Measurements from ENCODE around the gene ARID3C.

ARID3C gene

GRCh38 chr9:34584970-34585369 lies 43.9 kb downstream of the ARID3C start:
- no peak overlapping the region for H3K27ac ChIP-seq

GRCh38 chr9:34582787-34583186 lies 46.1 kb downstream of the ARID3C start:
- H3K27ac ChIP-seq: no peak overlapping the region

More at GRCh38 chr9:34584970-34585369, 43.9 kb downstream of the ARID3C start:
- H3K4me3 ChIP-seq: no peak overlapping the region

DNA sequence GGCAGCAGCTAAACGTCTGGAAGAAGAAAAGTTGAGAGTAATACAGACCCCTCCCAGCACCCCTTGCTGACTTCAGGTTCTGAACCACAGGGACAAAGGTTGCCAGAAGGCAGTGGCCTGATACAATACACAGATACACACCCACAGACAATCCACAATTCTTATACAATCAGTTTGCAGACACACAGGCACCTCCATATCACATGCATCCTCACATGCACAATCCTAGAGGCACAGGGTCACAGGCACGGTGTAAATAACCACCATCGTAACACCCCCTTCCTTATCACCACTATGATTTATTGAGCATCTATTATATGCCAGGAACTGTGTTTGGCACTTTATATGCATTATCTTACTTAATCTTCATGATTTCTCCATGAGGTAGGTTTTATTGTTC lies 47.5 kb downstream of the ARID3C start:
- Histone ChIP-seq H3K27ac (no peak overlapping the region), H3K4me3 (no peak overlapping the region)

More at GRCh38 chr9:34582787-34583186, 46.1 kb downstream of the ARID3C start:
- H3K4me3 ChIP-seq: no peak overlapping the region

DNA sequence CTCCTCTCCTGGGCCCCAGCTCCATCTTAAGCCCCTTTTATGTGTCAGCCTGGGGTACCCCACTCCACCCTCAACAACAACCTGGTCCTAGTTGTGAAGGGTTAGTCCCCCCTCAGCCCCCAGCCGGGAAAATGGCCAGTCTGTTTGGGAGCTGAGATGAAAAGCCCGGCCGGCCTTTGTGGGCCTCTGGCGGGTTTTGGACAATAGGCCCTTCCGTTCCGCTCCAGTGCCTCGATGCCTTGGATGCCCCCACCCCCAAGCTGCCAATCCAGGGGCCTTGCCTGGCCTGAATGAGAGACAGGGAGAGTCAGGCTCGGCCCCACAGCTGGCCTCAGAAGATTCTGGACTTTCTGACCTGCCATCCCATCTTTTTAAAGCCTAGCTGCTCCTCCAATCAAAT lies 48.5 kb downstream of the ARID3C start:
- no peak overlapping the region for H3K4me3 ChIP-seq
- no peak overlapping the region for H3K27ac ChIP-seq

DNA sequence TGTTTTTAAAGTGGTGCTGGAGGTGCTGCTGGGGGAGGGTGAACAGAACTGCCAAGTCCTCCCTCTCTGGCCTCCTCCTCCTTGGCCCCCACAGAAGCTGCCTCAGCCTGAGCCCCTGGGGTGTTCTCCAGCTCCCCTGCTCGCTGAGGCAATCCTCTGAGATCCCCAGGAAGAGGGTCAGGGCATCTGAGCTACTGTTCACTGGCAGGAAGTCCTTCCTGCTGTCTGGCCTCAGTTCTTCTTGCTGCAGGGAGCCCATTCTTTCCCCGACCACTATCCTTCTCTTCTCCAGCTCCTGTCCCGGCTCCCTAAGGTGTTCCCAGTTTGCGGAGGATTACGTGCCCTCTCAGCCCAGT lies 49.1 kb downstream of the ARID3C start:
- H3K4me3 ChIP-seq: no peak overlapping the region

DNA sequence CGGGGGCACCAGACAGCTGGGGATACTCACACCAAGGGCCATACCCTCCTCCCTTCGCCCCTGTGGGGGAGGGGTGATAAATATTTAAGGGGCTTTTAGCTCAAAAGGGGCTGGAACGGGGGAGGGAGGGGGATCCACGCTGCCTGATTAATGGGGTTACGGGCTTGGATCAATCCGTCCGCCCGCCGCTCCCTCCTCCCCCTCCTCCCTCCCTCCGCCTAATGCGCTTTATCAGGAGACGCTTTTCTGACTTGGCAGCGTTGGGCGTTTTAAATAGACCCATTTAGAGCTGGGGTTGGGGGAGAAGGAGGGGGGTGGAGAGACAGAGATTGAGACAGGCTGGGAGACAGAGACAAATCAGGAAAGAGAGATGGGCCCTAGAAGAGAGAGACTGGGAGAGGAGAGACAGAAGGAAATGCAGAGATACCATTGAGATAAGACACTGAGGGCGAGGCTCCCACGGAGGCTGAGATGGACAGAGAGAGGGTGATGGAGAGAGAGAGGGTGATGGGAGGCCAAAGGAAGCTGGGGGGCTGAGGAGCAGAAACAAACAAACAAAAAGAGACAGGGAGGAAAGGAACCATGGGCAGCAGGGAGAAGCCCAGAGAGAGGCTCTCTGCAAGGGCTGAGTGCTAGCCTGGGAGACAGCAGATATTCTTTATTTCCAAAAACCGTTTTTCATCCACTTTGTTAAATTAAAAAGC lies 49.6 kb downstream of the ARID3C start:
- Histone ChIP-seq H3K4me3 (no peak overlapping the region), H3K27ac (no peak overlapping the region)

More for the DNA sequence above, 49.1 kb downstream of the ARID3C start:
- no peak overlapping the region for H3K27ac ChIP-seq

- Histone ChIP-seq H3K27ac (peak overlapping the region in 3 of 21 experiments; percentile 37 to 64 (median 49)), H3K4me3 (peak overlapping the region in 5 of 7 experiments; percentile 11 to 24 (median 21))
Measured at GRCh38 chr9:34578241-34579103, 50.4 kb downstream of the ARID3C start.

DNA sequence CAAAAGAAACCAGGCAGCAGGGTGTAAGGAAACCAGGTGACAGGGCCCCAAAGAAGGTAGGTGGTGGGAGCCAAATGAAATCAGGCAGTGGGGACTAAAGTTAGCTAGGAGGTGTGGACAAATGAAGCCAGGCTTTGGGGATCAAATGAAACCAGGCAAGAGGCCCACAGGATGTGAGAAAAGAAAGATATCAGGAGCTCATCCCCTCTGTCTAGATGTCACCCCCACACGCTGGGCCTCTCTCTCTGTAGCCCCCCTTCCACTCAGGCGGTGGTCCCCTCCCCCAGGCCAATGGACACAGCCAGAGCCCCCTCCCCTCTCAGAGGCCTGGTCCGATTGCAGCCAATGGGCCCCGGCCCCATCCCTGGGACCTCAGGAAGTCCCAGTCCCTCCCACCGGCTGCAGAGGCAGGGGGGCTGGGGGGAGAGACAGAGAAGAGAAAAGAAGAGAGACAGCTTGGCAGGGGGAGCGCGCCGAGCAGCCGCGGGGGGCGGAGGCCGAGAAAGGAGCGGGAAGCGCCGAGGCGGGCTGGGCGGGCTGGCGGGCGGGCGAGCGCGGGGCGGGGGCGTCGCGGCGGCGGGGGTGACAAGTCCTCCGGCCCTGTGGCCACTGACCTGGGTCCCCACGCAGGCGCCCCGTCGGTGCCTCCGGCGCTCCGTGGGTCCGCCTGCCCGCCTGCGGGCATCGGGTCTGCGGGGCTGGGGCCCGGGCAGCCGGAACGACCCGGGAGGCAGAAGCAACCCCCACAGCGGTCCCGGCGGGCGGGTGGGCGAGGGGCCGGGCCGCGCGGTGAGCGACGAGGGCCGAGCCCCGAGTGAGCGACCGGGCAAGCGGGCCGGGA lies 51.2 kb downstream of the ARID3C start:
- Histone ChIP-seq H3K27ac (peak overlapping the region in 4 of 21 experiments; percentile 28 to 64 (median 43)), H3K4me3 (peak overlapping the region in 5 of 7 experiments; percentile 11 to 24 (median 21))

DNA sequence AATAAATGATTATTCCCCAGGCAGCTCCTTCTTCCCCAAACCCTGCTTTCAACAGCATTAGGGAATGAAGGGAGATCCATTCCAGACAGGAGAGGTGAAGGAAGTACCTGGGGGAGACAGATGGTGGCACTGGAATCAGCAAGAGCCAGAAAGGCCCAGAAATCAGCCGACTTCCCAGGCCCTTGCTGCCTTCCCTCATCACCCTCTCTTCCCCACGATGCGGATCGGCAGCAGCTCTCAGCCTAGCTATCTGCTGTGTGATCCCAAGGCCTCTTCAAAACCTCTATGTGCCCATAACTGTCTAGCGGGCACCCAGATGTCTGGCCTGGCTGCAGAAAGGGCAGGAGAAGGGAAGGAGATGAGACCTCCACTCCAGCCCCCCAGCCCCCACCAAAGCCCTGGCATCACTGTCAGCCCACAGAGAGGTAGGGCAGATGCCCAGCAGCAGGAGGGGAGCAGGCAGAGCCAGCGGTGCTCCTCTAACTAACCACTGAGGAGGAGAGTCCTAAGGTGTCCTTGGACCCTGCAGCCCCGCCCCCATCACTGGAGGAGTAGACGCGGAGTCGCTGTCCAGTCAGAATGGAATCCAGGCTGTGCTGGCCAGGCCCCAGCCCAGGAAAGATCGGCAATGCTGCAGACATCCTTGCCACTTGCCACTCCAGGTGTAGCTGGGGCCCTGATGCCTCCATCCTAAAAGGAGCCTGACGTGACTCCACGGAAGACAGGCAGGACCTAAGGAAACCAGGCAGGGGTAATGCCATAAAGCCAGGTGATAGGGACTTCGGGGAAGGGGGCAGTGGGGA lies 52.1 kb downstream of the ARID3C start:
- Histone ChIP-seq H3K4me3 (no peak overlapping the region), H3K27ac (no peak overlapping the region)

DNA sequence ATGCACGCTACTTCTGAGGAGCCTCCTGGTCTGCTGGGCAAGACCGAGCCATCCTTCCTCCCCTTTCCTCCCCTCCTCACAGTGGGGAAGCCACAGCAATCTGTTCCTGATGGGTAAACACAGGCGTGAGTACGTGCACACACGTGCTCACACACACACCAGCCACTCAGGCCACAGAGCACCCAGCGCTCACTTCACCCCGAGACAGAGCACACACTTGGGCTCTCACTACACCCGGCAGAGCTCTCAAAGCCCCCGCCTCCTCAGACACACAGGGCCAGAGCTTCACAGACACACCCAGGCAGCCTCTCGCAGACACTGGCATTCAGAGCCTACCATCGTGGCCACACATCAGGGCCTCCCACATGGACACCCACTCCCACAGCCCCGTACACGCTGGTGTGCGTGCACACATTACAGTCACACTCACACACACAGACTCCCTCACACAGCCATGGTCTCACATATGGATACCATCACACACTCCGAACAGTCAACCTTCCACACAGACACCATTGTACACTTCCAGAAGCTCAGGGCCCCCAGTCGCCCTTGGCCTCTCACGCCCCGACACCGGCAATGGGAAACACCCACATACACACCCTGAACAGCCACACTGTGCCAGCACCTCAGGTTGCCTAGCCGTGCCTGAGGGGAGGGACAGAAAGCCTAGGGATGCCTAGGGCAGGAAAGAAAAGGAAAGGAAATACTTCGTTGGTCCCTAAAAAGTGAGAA lies 52.8 kb downstream of the ARID3C start:
- no peak overlapping the region for H3K27ac ChIP-seq
- H3K4me3 ChIP-seq: no peak overlapping the region

DNA sequence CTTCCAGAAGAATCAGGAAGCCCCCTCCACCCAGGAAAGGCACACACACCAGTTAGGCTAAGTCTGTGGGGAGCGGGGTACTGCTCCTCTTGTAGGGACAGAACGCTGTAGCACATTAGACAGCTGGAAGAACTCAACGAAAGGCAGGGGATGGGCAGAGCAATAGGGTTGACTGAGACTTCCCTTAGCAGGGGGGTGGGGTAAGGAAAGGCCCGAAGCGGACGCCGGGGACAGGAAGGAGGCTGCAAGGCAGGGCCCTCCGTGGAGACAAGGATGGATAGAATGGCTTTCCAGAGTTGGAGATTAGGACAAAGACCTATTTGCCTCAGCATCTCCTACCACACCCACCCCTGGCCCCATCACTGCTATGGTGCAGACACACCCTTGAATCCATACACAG lies 53.6 kb downstream of the ARID3C start:
- Histone ChIP-seq H3K27ac (no peak overlapping the region), H3K4me3 (no peak overlapping the region)

- no peak overlapping the region for H3K27ac ChIP-seq
- no peak overlapping the region for H3K4me3 ChIP-seq
Measured at GRCh38 chr9:34574571-34574970, 54.3 kb downstream of the ARID3C start.

GRCh38 chr9:34573599-34574325 lies 55.1 kb downstream of the ARID3C start:
- no peak overlapping the region for H3K4me3 ChIP-seq

GRCh38 chr9:34572628-34573027 lies 56.2 kb downstream of the ARID3C start:
- H3K27ac ChIP-seq: no peak overlapping the region
- H3K4me3 ChIP-seq: no peak overlapping the region

More at GRCh38 chr9:34573599-34574325, 55.1 kb downstream of the ARID3C start:
- no peak overlapping the region for H3K27ac ChIP-seq

DNA sequence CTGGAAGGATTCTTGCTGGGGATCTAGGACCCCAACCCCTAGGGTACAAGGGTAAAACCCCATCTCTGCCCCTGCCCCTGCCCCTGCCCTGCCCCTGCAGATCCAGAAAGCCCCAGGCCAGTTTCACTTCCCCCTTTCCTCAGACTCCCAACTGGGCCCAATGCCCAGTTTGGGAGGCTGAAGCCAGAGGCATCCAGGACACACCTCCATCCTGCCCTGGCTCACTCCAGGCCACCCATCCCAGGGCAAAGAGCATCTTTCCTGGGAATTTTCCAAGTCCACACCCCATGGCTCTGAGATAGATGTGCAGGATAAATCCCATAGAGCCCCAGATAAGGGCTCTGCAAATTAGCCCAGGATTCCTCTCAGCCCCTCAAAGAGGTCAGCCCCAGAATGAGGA lies 56.8 kb downstream of the ARID3C start:
- Histone ChIP-seq H3K4me3 (no peak overlapping the region), H3K27ac (no peak overlapping the region)

- no peak overlapping the region for H3K27ac ChIP-seq
- H3K4me3 ChIP-seq: no peak overlapping the region
Measured at GRCh38 chr9:34571481-34571810, 57.4 kb downstream of the ARID3C start.
